HepG2 (cell line): Measurements from ENCODE around the gene RITA1. TPM values are rescaled to one million over a fixed set of nuclear protein-coding genes. Genes with fewer than 3 reads are reported as not detected.

Source experiments
- ATF4 ChIP-seq, 2 experiments: fragments of 450-650 bp in 1 of 2; sonication (generic) in 1 of 2; formaldehyde crosslinking; IDR thresholded peaks; 2 replicates each; pipeline versions ENCODE4 v1.5.0 to v1.8.0; 2020 to 2022; ENCODE audit warnings: mild to moderate bottlenecking in 1 of 2, missing genetic modification reagents in 1 of 2
- CCDC6 ChIP-seq: sonication (generic); formaldehyde crosslinking; IDR thresholded peaks from 2 replicates; pipeline ENCODE4 v1.8.1; 2022; ENCODE audit warnings: mild to moderate bottlenecking, missing genetic modification reagents, moderate library complexity
- CHD4 ChIP-seq: fragments of 200-600 bp; sonication (generic); IDR thresholded peaks from 2 replicates; pipeline ENCODE4 v1.7.0; 2017; ENCODE audit warnings: mild to moderate bottlenecking, low read length, borderline replicate concordance
- FOXK1 ChIP-seq: sonication (generic); formaldehyde crosslinking; IDR thresholded peaks from 2 replicates; pipeline ENCODE4 v1.4.0; 2020; ENCODE audit warnings: low read depth, missing genetic modification reagents, borderline replicate concordance
- KDM6A ChIP-seq: IDR thresholded peaks from 2 replicates; pipeline ENCODE4 v1.6.1; 2016; ENCODE audit warnings: low read depth
- MAFK ChIP-seq, 2 experiments: IDR thresholded peaks in 1 of 2; conservative IDR thresholded peaks in 1 of 2; 2 replicates each; pipeline ENCODE4 v1.6.1; 2011; ENCODE audit warnings: improper control_type of control experiment in 2 of 2, low read length in 2 of 2
- NBN ChIP-seq: fragments of 450-650 bp; conservative IDR thresholded peaks from 2 replicates; pipeline ENCODE4 v1.6.1; 2017
- NFKBIZ ChIP-seq: IDR thresholded peaks from 2 replicates; pipeline ENCODE4 v1.6.1; 2018; ENCODE audit warnings: missing genetic modification reagents, missing compliant biosample characterization
- ONECUT2 ChIP-seq: sonication (generic); formaldehyde crosslinking; IDR thresholded peaks from 2 replicates; pipeline ENCODE4 v1.4.0; 2020; ENCODE audit warnings: missing genetic modification reagents
- PCBP1 ChIP-seq: fragments of 200-400 bp; formaldehyde crosslinking; IDR thresholded peaks from 2 replicates; pipeline ENCODE4 v1.6.1; 2017; ENCODE audit warnings: mild to moderate bottlenecking, low read depth, low read length, borderline replicate concordance
- PHF5A ChIP-seq: IDR thresholded peaks from one replicate; pipeline ENCODE4 v1.6.1; 2018; ENCODE audit warnings: low read depth, missing genetic modification reagents; ENCODE audit not compliant: unreplicated experiment
- RAD51 ChIP-seq: fragments of 450-650 bp; IDR thresholded peaks from 2 replicates; pipeline ENCODE4 v1.6.1; 2016; ENCODE audit warnings: borderline replicate concordance
- RNF2 ChIP-seq: fragments of 450-650 bp; conservative IDR thresholded peaks from 2 replicates; pipeline ENCODE4 v1.6.1; 2016; ENCODE audit warnings: low read depth
- ZFYVE20 ChIP-seq: sonication (generic); formaldehyde crosslinking; IDR thresholded peaks from 2 replicates; pipeline ENCODE4 v1.8.0; 2023; ENCODE audit warnings: low read depth, mild to moderate bottlenecking, moderate library complexity, missing genetic modification reagents, borderline replicate concordance
- ZKSCAN1 ChIP-seq: fragments of 150-350 bp; IDR thresholded peaks from 2 replicates; pipeline ENCODE4 v1.6.1; 2014; ENCODE audit warnings: low read length
- ZNF3 ChIP-seq: IDR thresholded peaks from 2 replicates; pipeline ENCODE4 v1.7.0; 2017; ENCODE audit warnings: inconsistent platforms
- ZNF44 ChIP-seq: sonication (generic); formaldehyde crosslinking; IDR thresholded peaks from 2 replicates; pipeline ENCODE4 v1.5.1; 2020; ENCODE audit warnings: mild to moderate bottlenecking, missing genetic modification reagents
- ZNF441 ChIP-seq: sonication (generic); formaldehyde crosslinking; IDR thresholded peaks from 2 replicates; pipeline ENCODE4 v1.7.0; 2021; ENCODE audit warnings: missing genetic modification reagents, borderline replicate concordance
- ZNF451 ChIP-seq: sonication (generic); formaldehyde crosslinking; IDR thresholded peaks from 2 replicates; pipeline ENCODE4 v1.5.0; 2020; ENCODE audit warnings: mild to moderate bottlenecking, missing genetic modification reagents
- ZNF7 ChIP-seq: IDR thresholded peaks from 2 replicates; pipeline ENCODE4 v1.6.1; 2016; ENCODE audit warnings: missing biosample characterization, missing genetic modification reagents
- ZNF709 ChIP-seq: sonication (generic); formaldehyde crosslinking; IDR thresholded peaks from 2 replicates; pipeline ENCODE4 v1.5.0; 2020; ENCODE audit warnings: mild to moderate bottlenecking, missing genetic modification reagents
- ZNF879 ChIP-seq: sonication (generic); formaldehyde crosslinking; IDR thresholded peaks from 2 replicates; pipeline ENCODE4 v1.8.1; 2023; ENCODE audit warnings: missing genetic modification reagents
- ZNF883 ChIP-seq: sonication (generic); formaldehyde crosslinking; IDR thresholded peaks from 2 replicates; pipeline ENCODE4 v1.5.1; 2020; ENCODE audit warnings: mild to moderate bottlenecking, missing genetic modification reagents; ENCODE audit errors: not compliant biosample characterization
- polyA plus RNA-seq, 8 experiments: library from polyadenylated mRNA; depleted of rRNA in 3 of 8; stranded (reverse) in 7 of 8; unstranded in 1 of 8; fragments of >200 nt; fragmentation: Illumina TruSeq in 4 of 8; extraction: Trizol in 4 of 8; gene quantifications; 2 replicates each; pipeline versions ENCODE4 v1.2.1 to v1.2.3, GENCODE V29; 2011 to 2016; ENCODE audit warnings: low read depth in 4 of 8, missing spikeins in 1 of 8, mixed read lengths in 1 of 8; ENCODE audit not compliant: insufficient read depth in 1 of 8
- total RNA-seq, 5 experiments: library from RNA; depleted of rRNA; stranded (reverse); fragments of >200 nt; fragmentation: Illumina TruSeq; extraction: Trizol; gene quantifications; 2 replicates each; pipeline ENCODE4 v1.2.3, GENCODE V29; 2016; ENCODE audit warnings: low read depth in 1 of 5
- TF ChIP-seq, protein P1 (sequence below): sonication (generic); formaldehyde crosslinking; IDR thresholded peaks from 2 replicates; pipeline ENCODE4 v1.8.0; 2022; ENCODE audit warnings: mild to moderate bottlenecking, missing genetic modification reagents, moderate library complexity
- TF ChIP-seq, protein P2 (sequence below): sonication (generic); formaldehyde crosslinking; IDR thresholded peaks from 2 replicates; pipeline ENCODE4 v1.5.1; 2020; ENCODE audit warnings: missing genetic modification reagents, mild to moderate bottlenecking, borderline replicate concordance
- TF ChIP-seq, protein P3 (sequence below): sonication (generic); formaldehyde crosslinking; IDR thresholded peaks from 2 replicates; pipeline ENCODE4 v1.4.0; 2020; ENCODE audit warnings: missing genetic modification reagents

RITA1 gene
- total and polyA plus RNA-seq, 2 of the 13 experiments (the other 11 are each of a cell fraction or from before 2014, with no cell fraction given) = 12.4 to 28.9 TPM

GRCh38 chr12:113185180-113186032, at the start of gene RITA1, which contains the start of gene DDX54 (continued):
- no peak for TF ChIP-seq ZNF7
- no peak; the same call in 1 of the 2 replicates for TF ChIP-seq NFKBIZ (CRISPR knock-in tag)
- TF ChIP-seq ONECUT2 (CRISPR knock-in tag) = 0 out of 2 replicates have a peak, but pooled peaks have one; percentile 36
- peak; percentile 44; the same call in 1 of the 2 replicates for TF ChIP-seq ZNF44 (CRISPR knock-in tag)
- no peak for TF ChIP-seq MAFK (conservative IDR thresholded peaks at IDR 0.05 in 1 of 2, IDR thresholded peaks at IDR 0.05 in 1 of 2; ENCODE audit: low read length in 2 of 2)
- peak; percentile 43; the same call in 1 of the 2 replicates for TF ChIP-seq ZNF709
- peak; percentile 74; the same call in 1 of the 2 replicates for TF ChIP-seq FOXK1 (CRISPR knock-in tag)
- no peak for TF ChIP-seq ZFYVE20 (CRISPR knock-in tag)
- TF ChIP-seq ZNF879 = peak; percentile 14; the same call in 1 of the 2 replicates
- no peak for TF ChIP-seq PCBP1
- TF ChIP-seq ZNF3 (CRISPR knock-in tag) = no peak
- TF ChIP-seq CCDC6 (CRISPR knock-in tag) = 0 out of 2 replicates have a peak, but pooled peaks have one; percentile 44
- TF ChIP-seq ZNF441 = no peak
- TF ChIP-seq, protein P1, sequence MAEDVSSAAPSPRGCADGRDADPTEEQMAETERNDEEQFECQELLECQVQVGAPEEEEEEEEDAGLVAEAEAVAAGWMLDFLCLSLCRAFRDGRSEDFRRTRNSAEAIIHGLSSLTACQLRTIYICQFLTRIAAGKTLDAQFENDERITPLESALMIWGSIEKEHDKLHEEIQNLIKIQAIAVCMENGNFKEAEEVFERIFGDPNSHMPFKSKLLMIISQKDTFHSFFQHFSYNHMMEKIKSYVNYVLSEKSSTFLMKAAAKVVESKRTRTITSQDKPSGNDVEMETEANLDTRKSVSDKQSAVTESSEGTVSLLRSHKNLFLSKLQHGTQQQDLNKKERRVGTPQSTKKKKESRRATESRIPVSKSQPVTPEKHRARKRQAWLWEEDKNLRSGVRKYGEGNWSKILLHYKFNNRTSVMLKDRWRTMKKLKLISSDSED = no peak
- TF ChIP-seq KDM6A (CRISPR knock-in tag) = no peak
- peak; percentile 96 for TF ChIP-seq RAD51
- no peak for TF ChIP-seq NBN
- TF ChIP-seq ATF4 (CRISPR knock-in tag; IDR thresholded peaks at IDR 0.05) = peak in 1 of 2 experiments; percentile 74; a peak in 1 of 4 replicates
- TF ChIP-seq ZKSCAN1 = no peak
- TF ChIP-seq, protein P2, sequence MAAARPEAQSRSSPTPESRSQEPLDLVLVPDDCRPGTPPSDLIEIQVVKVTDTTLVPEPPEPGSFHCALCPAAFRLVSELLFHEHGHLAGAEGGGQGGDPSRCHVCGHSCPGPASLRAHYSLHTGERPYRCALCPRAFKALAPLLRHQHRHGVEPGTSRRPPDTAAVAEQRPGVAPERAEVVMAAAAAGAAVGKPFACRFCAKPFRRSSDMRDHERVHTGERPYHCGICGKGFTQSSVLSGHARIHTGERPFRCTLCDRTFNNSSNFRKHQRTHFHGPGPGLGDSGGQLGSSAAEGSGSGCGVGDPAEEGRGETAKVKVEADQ (CRISPR knock-in tag) = no peak
- TF ChIP-seq CHD4 = no peak
- no peak for TF ChIP-seq PHF5A (CRISPR knock-in tag)
- peak; percentile 81 for TF ChIP-seq ZNF451
- TF ChIP-seq RNF2 = peak; percentile 88
- TF ChIP-seq, protein P3, sequence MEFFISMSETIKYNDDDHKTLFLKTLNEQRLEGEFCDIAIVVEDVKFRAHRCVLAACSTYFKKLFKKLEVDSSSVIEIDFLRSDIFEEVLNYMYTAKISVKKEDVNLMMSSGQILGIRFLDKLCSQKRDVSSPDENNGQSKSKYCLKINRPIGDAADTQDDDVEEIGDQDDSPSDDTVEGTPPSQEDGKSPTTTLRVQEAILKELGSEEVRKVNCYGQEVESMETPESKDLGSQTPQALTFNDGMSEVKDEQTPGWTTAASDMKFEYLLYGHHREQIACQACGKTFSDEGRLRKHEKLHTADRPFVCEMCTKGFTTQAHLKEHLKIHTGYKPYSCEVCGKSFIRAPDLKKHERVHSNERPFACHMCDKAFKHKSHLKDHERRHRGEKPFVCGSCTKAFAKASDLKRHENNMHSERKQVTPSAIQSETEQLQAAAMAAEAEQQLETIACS (CRISPR knock-in tag) = peak; percentile 28; the same call in 1 of the 2 replicates
- TF ChIP-seq ZNF883 (CRISPR knock-in tag) = peak; percentile 90
